Loucy (cell line): Measurements from ENCODE around the gene TRIOBP.

Experiments
- H2AFZ ChIP-seq: fragments of 200-600 bp; sonication (generic); 2 replicates; pipeline ENCODE4 v1.6.0; 2016; ENCODE audit warnings: antibody characterized with exemption, mild to moderate bottlenecking, low read length, moderate library complexity
- H3F3A ChIP-seq: fragments of 200-600 bp; 2 replicates; pipeline ENCODE4 v1.6.0; 2016; ENCODE audit warnings: antibody characterized with exemption, low read depth, mild to moderate bottlenecking
- H3K27me3 ChIP-seq: fragments of 200-600 bp; sonication (generic); 2 replicates; pipeline ENCODE4 v1.6.1; 2014; ENCODE audit warnings: low read length, mild to moderate bottlenecking; ENCODE audit not compliant: insufficient read depth, poor library complexity, severe bottlenecking
- H3K36me3 ChIP-seq: fragments of 200-600 bp; sonication (generic); 2 replicates; pipeline ENCODE4 v1.6.1; 2016; ENCODE audit warnings: low read length; ENCODE audit not compliant: insufficient read depth
- H3K4me1 ChIP-seq: fragments of 200-600 bp; sonication (generic); 2 replicates; pipeline ENCODE4 v1.5.1; 2014; ENCODE audit warnings: low read length, mild to moderate bottlenecking; ENCODE audit not compliant: insufficient read depth, poor library complexity, severe bottlenecking
- H3K4me2 ChIP-seq: fragments of 200-600 bp; sonication (generic); 2 replicates; pipeline ENCODE4 v1.6.0; 2014; ENCODE audit warnings: antibody characterized with exemption, low read length, low read depth, mild to moderate bottlenecking; ENCODE audit not compliant: poor library complexity, severe bottlenecking
- H3K4me3 ChIP-seq: fragments of 200-600 bp; sonication (generic); 2 replicates; pipeline ENCODE4 v1.5.1; 2014; ENCODE audit warnings: low read length, mild to moderate bottlenecking, mixed read lengths; ENCODE audit not compliant: poor library complexity, severe bottlenecking
- H3K79me2 ChIP-seq: fragments of 200-600 bp; sonication (generic); 2 replicates; pipeline ENCODE4 v1.6.1; 2014; ENCODE audit warnings: low read length; ENCODE audit not compliant: insufficient read depth
- H3K9ac ChIP-seq: fragments of 200-600 bp; sonication (generic); 2 replicates; pipeline ENCODE4 v1.6.0; 2014; ENCODE audit warnings: mild to moderate bottlenecking, low read depth, low read length, moderate library complexity; ENCODE audit not compliant: poor library complexity, severe bottlenecking
- H3K9me2 ChIP-seq: fragments of 200-600 bp; sonication (generic); replicated peaks from 2 replicates; pipeline ENCODE4 v1.6.1; 2016; ENCODE audit warnings: low read depth, low read length, mixed read lengths
- H3K9me3 ChIP-seq: fragments of 200-600 bp; sonication (generic); 2 replicates; pipeline ENCODE4 v1.6.1; 2014; ENCODE audit warnings: mild to moderate bottlenecking, antibody characterized with exemption, low read length, low read depth; ENCODE audit not compliant: insufficient read depth
- H4K20me1 ChIP-seq: fragments of 200-600 bp; sonication (generic); 2 replicates; pipeline ENCODE4 v1.6.0; 2014; ENCODE audit warnings: antibody characterized with exemption, low read length, mild to moderate bottlenecking; ENCODE audit not compliant: insufficient read depth, poor library complexity, severe bottlenecking
- CTCF ChIP-seq: fragments of 200-600 bp; sonication (generic); conservative IDR thresholded peaks from 2 replicates; pipeline ENCODE4 v1.5.1; 2014; ENCODE audit warnings: mild to moderate bottlenecking, antibody characterized with exemption, low read length
- EZH2phosphoT487 ChIP-seq: fragments of 200-600 bp; IDR thresholded peaks from 2 replicates; pipeline ENCODE4 v1.6.1; 2018; ENCODE audit warnings: antibody characterized with exemption, mild to moderate bottlenecking, moderate library complexity, borderline replicate concordance

TRIOBP gene

GRCh38 chr22:37672920-37673455, 23.9 kb upstream of the TRIOBP start:
- TF ChIP-seq CTCF (no peak), EZH2phosphoT487 (no peak)
- H2AFZ ChIP-seq, result no peak overlapping the region
- H3K27me3 ChIP-seq, result no peaks in the 10 kb centered on the region
- H3K4me2 ChIP-seq, result peak overlapping the region; percentile 27
- no peaks in the 10 kb centered on the region for H3K9me3 ChIP-seq
- H3K9me2 ChIP-seq, result no peaks in the 10 kb centered on the region
- peaks cover 31% of the 10 kb centered on the region for H3K4me1 ChIP-seq
- H3K36me3 ChIP-seq, result peaks cover 2% of the 10 kb centered on the region; the same call in 1 of the 2 replicates
- no peak overlapping the region for H3K4me3 ChIP-seq
- H3K9ac ChIP-seq, result peak overlapping the region; percentile 42
- peaks cover 45% of the 10 kb centered on the region for H3K79me2 ChIP-seq
- peaks cover 6% of the 10 kb centered on the region for H4K20me1 ChIP-seq
- 0 out of 2 replicates have a peak, but pooled peaks cover 9% of the 10 kb centered on the region for H3F3A ChIP-seq

GRCh38 chr22:37674248-37674647, 22.6 kb upstream of the TRIOBP start:
- Histone ChIP-seq H3K9me3 (no peaks in the 10 kb centered on the region), H4K20me1 (peaks cover 14% of the 10 kb centered on the region), H3F3A (0 out of 2 replicates have a peak, but pooled peaks cover 9% of the 10 kb centered on the region), H3K9me2 (no peaks in the 10 kb centered on the region), H3K4me3 (peak overlapping the region; percentile 86), H2AFZ (no peak overlapping the region), H3K27me3 (no peaks in the 10 kb centered on the region), H3K4me2 (peak overlapping the region; percentile 89), H3K36me3 (peaks cover 6% of the 10 kb centered on the region; the same call in 1 of the 2 replicates), H3K79me2 (peaks cover 56% of the 10 kb centered on the region), H3K4me1 (peaks cover 37% of the 10 kb centered on the region), H3K9ac (peak overlapping the region; percentile 99)
- TF ChIP-seq CTCF, result no peak
- no peak for TF ChIP-seq EZH2phosphoT487

GRCh38 chr22:37674951-37675929, 21.6 kb upstream of the TRIOBP start, which contains the start of gene LGALS1:
TSS of gene LGALS1 (plus strand) at chr22:37675636. CDS start at chr22:37675703, 67 bp downstream.
- Histone ChIP-seq H3K36me3 (peaks cover 14% of the 10 kb centered on the region; the same call in 1 of the 2 replicates), H3F3A (peaks cover 15% of the 10 kb centered on the region; the same call in 1 of the 2 replicates), H3K4me2 (peak within 1 kb of the TSS; percentile 89), H2AFZ (peak within 1 kb of the TSS; percentile 53; the same call in 1 of the 2 replicates), H3K9me2 (no peaks in the 10 kb centered on the region), H3K79me2 (peaks cover 61% of the 10 kb centered on the region), H3K9me3 (no peaks in the 10 kb centered on the region), H3K4me1 (peaks cover 37% of the 10 kb centered on the region), H4K20me1 (peaks cover 14% of the 10 kb centered on the region), H3K9ac (peak within 1 kb of the TSS; percentile 99), H3K4me3 (peak within 1 kb of the TSS; percentile 86), H3K27me3 (no peaks in the 10 kb centered on the region)
- TF ChIP-seq CTCF (no peak), EZH2phosphoT487 (no peak)
